OCI-LY7 (cell line): ENCODE data around the gene STXBP1. TPM values are rescaled to one million over a fixed set of nuclear protein-coding genes. Genes with fewer than 3 reads are reported as not detected.

Experiments
- BruUV-seq: library from RNA; stranded (reverse); fragments of 400-500 nt; replicated peaks from 2 replicates; lab custom pipeline; 2021; lab: Mats Ljungman, UMichigan
- CTCF ChIA-PET: fragments of 300-600 bp; sonication (Branson Sonifier 250); formaldehyde crosslinking; loops from one replicate; lab custom pipeline; 2022; ENCODE audit warnings: antibody characterized with exemption; ENCODE audit not compliant: unreplicated experiment; lab: Charles Lee
- POLR2A ChIA-PET: fragments of 300-600 bp; sonication (Branson Sonifier 250); formaldehyde crosslinking; loops from one replicate; lab custom pipeline; 2022; ENCODE audit warnings: antibody characterized with exemption; lab: Charles Lee
- DNase-seq: peaks from one replicate; pipeline ENCODE4 v3.0.0-alpha.2; 2015; ENCODE audit warnings: low spot score
- H2AFZ ChIP-seq: fragments of 200-600 bp; sonication (generic), shearing (Covaris generic); 2 replicates; pipeline ENCODE4 v1.6.1; 2014; ENCODE audit warnings: mild to moderate bottlenecking, antibody characterized with exemption, low read length, moderate library complexity
- H3K27ac ChIP-seq: fragments of 200-600 bp; sonication (generic); 2 replicates; pipeline ENCODE4 v1.5.1; 2014; ENCODE audit warnings: mixed run types, low read depth, mild to moderate bottlenecking, moderate library complexity, low read length, inconsistent platforms; ENCODE audit not compliant: poor library complexity, severe bottlenecking
- H3K36me3 ChIP-seq: fragments of 200-600 bp; sonication (generic); 2 replicates; pipeline ENCODE4 v1.6.1; 2014; ENCODE audit warnings: mild to moderate bottlenecking, antibody characterized with exemption, low read length, moderate library complexity, mixed read lengths; ENCODE audit not compliant: insufficient read depth
- H3K4me1 ChIP-seq: fragments of 200-600 bp; sonication (generic); 2 replicates; pipeline ENCODE4 v1.5.1; 2014; ENCODE audit warnings: mild to moderate bottlenecking, low read length; ENCODE audit not compliant: insufficient read depth, poor library complexity, severe bottlenecking
- H3K4me2 ChIP-seq: fragments of 200-600 bp; sonication (generic); 2 replicates; pipeline ENCODE4 v1.6.1; 2014; ENCODE audit warnings: mild to moderate bottlenecking, low read length
- H3K4me3 ChIP-seq: fragments of 200-600 bp; sonication (generic); 2 replicates; pipeline ENCODE4 v1.5.1; 2014; ENCODE audit warnings: mild to moderate bottlenecking, low read depth, low read length; ENCODE audit not compliant: poor library complexity, severe bottlenecking
- H3K79me2 ChIP-seq: fragments of 200-600 bp; sonication (generic); 2 replicates; pipeline ENCODE4 v1.6.1; 2016; ENCODE audit warnings: low read depth, mild to moderate bottlenecking, low read length, moderate library complexity, mixed read lengths; ENCODE audit not compliant: insufficient read depth
- H3K9me2 ChIP-seq: fragments of 200-600 bp; sonication (generic); 2 replicates; pipeline ENCODE4 v1.6.1; 2016; ENCODE audit warnings: mild to moderate bottlenecking, low read length, mixed read lengths; ENCODE audit not compliant: insufficient read depth
- H3K9me3 ChIP-seq: fragments of 200-600 bp; sonication (generic); 2 replicates; pipeline ENCODE4 v1.6.1; 2014; ENCODE audit warnings: mild to moderate bottlenecking, mixed run types, low read length, mixed read lengths
- H4K20me1 ChIP-seq: fragments of 200-600 bp; sonication (generic); 2 replicates; pipeline ENCODE4 v1.6.1; 2014; ENCODE audit warnings: mild to moderate bottlenecking, antibody characterized with exemption, low read length, moderate library complexity, mixed read lengths; ENCODE audit not compliant: insufficient read depth
- EZH2phosphoT487 ChIP-seq: fragments of 200-600 bp; sonication (generic); IDR thresholded peaks from 2 replicates; pipeline ENCODE4 v1.6.1; 2018; ENCODE audit warnings: low read depth, borderline replicate concordance, mild to moderate bottlenecking, mixed run types, antibody characterized with exemption, low read length, moderate library complexity, mixed read lengths
- intact Hi-C: fragments of 100-400 bp; cut with micrococcal nuclease; formaldehyde crosslinking; loops from one replicate; pipeline ENCODE4 v1.10.0; 2022; ENCODE audit not compliant: unreplicated experiment
- total RNA-seq, 2 experiments: library from RNA; depleted of rRNA in 1 of 2; stranded (reverse); fragments of >200 nt in 1 of 2; shearing (Covaris generic) in 1 of 2; gene quantifications; 2 replicates each; pipeline ENCODE4 v1.2.3, GENCODE V29; 2014 to 2022
- TF ChIP-seq, protein P1 (sequence below): fragments of 200-600 bp; sonication (generic); conservative IDR thresholded peaks from 2 replicates; pipeline ENCODE4 v1.5.1; 2014; ENCODE audit warnings: mild to moderate bottlenecking, antibody characterized with exemption, low read length, moderate library complexity, mixed read lengths

Gene STXBP1
- total RNA-seq, 2 experiments from 2014 or later: 4.1 to 20.4 TPM

DNA sequence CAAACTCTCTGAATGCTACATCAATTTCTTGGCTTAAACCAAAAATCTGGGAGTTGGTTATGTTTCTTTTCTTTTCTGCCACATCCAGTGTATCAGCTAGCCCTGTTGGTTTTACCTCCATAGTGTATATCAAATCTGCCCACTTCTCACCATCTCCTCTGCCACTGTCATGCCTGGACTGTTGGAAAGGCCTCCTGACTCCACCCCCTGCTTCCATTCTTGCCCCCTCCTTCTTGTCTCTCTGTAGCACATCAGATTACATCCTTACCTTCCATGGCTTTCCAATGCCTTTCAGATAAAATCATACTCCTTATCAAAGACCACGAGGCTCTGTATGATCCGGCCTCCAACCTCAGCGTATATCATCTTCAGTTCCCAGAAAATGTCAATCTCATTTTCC is 35.4 kb downstream of the STXBP1 start:
- TF ChIP-seq, protein P1, sequence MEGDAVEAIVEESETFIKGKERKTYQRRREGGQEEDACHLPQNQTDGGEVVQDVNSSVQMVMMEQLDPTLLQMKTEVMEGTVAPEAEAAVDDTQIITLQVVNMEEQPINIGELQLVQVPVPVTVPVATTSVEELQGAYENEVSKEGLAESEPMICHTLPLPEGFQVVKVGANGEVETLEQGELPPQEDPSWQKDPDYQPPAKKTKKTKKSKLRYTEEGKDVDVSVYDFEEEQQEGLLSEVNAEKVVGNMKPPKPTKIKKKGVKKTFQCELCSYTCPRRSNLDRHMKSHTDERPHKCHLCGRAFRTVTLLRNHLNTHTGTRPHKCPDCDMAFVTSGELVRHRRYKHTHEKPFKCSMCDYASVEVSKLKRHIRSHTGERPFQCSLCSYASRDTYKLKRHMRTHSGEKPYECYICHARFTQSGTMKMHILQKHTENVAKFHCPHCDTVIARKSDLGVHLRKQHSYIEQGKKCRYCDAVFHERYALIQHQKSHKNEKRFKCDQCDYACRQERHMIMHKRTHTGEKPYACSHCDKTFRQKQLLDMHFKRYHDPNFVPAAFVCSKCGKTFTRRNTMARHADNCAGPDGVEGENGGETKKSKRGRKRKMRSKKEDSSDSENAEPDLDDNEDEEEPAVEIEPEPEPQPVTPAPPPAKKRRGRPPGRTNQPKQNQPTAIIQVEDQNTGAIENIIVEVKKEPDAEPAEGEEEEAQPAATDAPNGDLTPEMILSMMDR: no peak
- Histone ChIP-seq H3K4me2 (no peak overlapping the region), H3K36me3 (no peaks in the 10 kb centered on the region), H3K9me2 (no peaks in the 10 kb centered on the region), H3K9me3 (no peaks in the 10 kb centered on the region), H3K4me3 (no peak overlapping the region), H2AFZ (no peak overlapping the region), H3K27ac (no peak overlapping the region), H3K4me1 (no peaks in the 10 kb centered on the region), H3K79me2 (no peaks in the 10 kb centered on the region), H4K20me1 (no peaks in the 10 kb centered on the region)
- intact Hi-C loops: no loop called here
- no peak for DNase-seq
- ChIA-PET CTCF (no interaction called here), POLR2A (no interaction called here)
- no TSS peak for BruUV-seq

DNA sequence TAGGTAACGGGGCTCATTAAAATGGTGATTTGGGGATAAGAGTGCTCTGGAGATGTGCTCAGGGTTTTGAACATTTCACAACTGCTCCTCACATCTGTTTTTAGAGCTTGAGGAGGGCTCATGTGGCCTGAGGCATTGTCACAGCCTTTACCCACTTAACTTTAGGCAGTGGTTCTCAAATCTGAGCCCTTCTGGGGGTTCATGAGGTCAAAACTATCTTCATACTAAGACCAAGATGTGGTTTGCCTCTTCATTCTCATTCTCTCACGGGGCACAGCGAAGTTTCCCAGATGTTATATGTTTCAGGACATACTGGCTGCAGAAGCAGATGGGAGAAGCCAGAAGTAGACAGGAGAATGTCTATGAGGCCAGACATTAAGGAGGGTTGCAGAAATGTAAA is 38.4 kb downstream of the STXBP1 start:
- Histone ChIP-seq H3K9me2 (no peaks in the 10 kb centered on the region), H3K27ac (no peak overlapping the region), H2AFZ (no peak overlapping the region), H3K4me1 (no peaks in the 10 kb centered on the region), H4K20me1 (no peaks in the 10 kb centered on the region), H3K4me3 (no peak overlapping the region), H3K9me3 (no peaks in the 10 kb centered on the region), H3K36me3 (no peaks in the 10 kb centered on the region), H3K79me2 (no peaks in the 10 kb centered on the region), H3K4me2 (no peak overlapping the region)
- ChIA-PET CTCF (no interaction called here), POLR2A (no interaction called here)
- TF ChIP-seq EZH2phosphoT487: no peak
- TF ChIP-seq, protein P1: no peak
- no TSS peak for BruUV-seq
- no peak for DNase-seq
- intact Hi-C loops: no loop called here

DNA sequence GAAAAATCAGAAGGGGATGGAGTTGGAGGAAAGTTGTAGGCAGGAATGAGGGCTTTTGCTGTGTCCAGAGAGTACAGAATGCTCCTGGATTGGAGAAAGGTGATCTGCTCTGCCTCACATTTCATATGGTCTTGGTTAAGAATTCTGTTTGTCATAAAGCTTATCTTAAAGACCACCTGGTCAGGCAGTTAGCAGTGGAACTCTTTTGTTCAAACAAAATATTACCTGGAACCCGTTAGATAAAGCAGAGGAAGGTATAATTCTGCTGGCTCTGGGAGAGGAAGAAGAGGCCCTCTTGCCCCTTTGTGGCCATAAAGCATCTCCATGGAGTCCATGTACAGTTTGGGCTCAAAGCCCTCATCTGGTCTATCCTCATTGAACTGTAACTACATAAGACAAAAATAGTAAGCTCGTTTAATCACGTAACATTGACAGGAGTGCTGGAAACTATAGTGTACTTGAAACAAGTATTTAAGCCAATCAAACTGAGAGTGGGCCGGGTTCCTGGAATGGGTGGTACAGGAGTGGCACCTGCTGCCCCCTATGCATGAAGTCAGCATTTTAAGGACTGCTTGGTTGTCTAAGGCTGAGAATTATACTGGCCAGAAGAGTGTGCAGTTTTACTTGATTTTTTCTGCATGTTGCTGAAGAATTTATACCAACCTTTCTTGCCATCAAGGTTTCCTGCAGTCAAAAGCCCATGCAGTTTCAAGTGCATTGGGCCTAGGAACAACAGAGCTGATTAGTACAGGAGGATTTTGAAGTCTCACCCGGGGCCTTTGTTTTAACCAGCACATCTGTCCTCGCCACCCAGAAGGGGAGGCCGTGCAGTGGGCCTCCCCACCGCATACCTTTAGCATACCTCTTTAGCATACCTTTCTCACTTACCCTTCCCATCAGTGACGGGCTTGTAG is 39.9 kb downstream of the STXBP1 start:
- Histone ChIP-seq H3K9me3 (no peaks in the 10 kb centered on the region), H2AFZ (no peak overlapping the region), H3K79me2 (no peaks in the 10 kb centered on the region), H3K4me1 (no peaks in the 10 kb centered on the region), H3K9me2 (no peaks in the 10 kb centered on the region), H3K36me3 (no peaks in the 10 kb centered on the region), H3K27ac (no peak overlapping the region), H4K20me1 (no peaks in the 10 kb centered on the region), H3K4me3 (no peak overlapping the region), H3K4me2 (no peak overlapping the region)
- intact Hi-C loops: no loop called here
- POLR2A ChIA-PET: interaction anchor here (1.7 kb wide), 1 partner anchor 16 kb away, joined by 4 read pairs; no protein-coding TSS in a partner anchor
- BruUV-seq: no TSS peak
- CTCF ChIA-PET: no interaction called here
- no peak for DNase-seq
- TF ChIP-seq, protein P1: peak; percentile 28; the same call in 1 of the 2 replicates
- TF ChIP-seq EZH2phosphoT487: no peak
